GM13976 (cell line): ENCODE measurements around the gene LBHD2.

Experiments used
- DNase-seq: peaks from one replicate; pipeline ENCODE4 v3.0.0; 2012; ENCODE audit warnings: low spot score
- in situ Hi-C: fragments of 300-500 bp; cut with MboI; formaldehyde crosslinking; loops from one replicate; pipeline ENCODE4 v1.12.0; 2022; ENCODE audit warnings: low sequenced_read_pairs, mixed read lengths, inconsistent platforms; ENCODE audit not compliant: unreplicated experiment
- TF ChIP-seq, protein P1 (sequence below): IDR thresholded peaks from 2 replicates; pipeline ENCODE4 v1.5.1; 2012; ENCODE audit warnings: borderline replicate concordance, mild to moderate bottlenecking; ENCODE audit not compliant: insufficient read depth; ENCODE audit errors: extremely low read depth, missing control alignments, control extremely low read depth

Gene LBHD2

GRCh38 chr14:103078860-103079587 lies 5.0 kb upstream of the LBHD2 start:
- DNase-seq, result no peak
- in situ Hi-C loops, result loop anchor here (5.0 kb wide), 1 partner anchor 203 kb away; no protein-coding TSS in a partner anchor
- TF ChIP-seq, protein P1, sequence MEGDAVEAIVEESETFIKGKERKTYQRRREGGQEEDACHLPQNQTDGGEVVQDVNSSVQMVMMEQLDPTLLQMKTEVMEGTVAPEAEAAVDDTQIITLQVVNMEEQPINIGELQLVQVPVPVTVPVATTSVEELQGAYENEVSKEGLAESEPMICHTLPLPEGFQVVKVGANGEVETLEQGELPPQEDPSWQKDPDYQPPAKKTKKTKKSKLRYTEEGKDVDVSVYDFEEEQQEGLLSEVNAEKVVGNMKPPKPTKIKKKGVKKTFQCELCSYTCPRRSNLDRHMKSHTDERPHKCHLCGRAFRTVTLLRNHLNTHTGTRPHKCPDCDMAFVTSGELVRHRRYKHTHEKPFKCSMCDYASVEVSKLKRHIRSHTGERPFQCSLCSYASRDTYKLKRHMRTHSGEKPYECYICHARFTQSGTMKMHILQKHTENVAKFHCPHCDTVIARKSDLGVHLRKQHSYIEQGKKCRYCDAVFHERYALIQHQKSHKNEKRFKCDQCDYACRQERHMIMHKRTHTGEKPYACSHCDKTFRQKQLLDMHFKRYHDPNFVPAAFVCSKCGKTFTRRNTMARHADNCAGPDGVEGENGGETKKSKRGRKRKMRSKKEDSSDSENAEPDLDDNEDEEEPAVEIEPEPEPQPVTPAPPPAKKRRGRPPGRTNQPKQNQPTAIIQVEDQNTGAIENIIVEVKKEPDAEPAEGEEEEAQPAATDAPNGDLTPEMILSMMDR, result no peak

DNA sequence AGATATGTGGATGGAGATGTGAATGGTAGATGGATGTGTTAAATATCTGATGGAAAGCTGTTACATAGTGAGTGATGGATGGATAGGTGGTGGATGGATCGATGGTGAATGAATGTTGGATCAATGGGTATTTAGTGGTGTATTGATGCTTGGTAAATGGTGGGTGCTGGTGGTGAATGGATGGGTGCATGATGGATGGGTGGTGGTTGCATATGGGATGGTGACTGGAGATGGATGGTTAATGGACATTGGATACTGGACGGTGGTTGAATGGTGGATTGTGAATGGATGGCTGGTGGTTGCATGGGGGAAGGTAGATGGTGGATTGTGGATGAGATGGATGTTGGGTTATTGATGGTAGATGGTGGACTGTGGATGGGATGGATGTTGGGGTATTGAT lies 2.1 kb upstream of the LBHD2 start:
- in situ Hi-C loops, result no loop called here
- DNase-seq, result no peak
- TF ChIP-seq, protein P1, result no peak

GRCh38 chr14:103085106-103086091 lies 1.4 kb downstream of the LBHD2 start:
- in situ Hi-C loops, result no loop called here
- TF ChIP-seq, protein P1, result no peak
- no peak for DNase-seq

GRCh38 chr14:103086771-103087342 lies 2.8 kb downstream of the LBHD2 start:
- no peak for DNase-seq
- in situ Hi-C loops, result no loop called here
- TF ChIP-seq, protein P1, result no peak

DNA sequence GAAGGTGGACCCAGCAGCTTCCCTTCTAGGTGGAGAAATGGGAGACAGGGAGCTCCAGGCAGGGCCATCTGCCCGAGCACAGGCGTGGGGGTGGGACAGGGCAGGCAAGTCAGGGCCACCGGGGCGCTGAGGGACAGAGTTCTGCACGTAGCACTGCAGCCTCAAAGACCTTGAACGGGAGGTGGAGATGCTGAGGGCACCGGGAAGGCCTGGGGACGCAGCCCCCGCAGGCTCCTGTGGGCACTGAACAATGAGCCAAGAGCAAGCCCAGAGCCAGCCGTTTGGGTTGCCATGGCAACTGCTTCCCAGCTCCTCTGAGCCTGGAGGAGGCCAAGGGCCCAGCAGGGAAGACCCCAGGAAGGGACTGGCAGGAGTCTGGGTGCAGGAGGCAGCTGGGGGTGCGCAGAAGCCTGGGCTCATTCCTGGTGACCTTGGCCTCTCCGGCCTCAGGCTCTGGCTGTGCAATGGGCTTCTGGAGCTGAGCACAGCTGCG lies 3.4 kb downstream of the LBHD2 start:
- no peak for DNase-seq
- in situ Hi-C loops, result no loop called here
- TF ChIP-seq, protein P1, result no peak

GRCh38 chr14:103088921-103089320 lies 4.9 kb downstream of the LBHD2 start:
- TF ChIP-seq, protein P1, result no peak
- in situ Hi-C loops, result no loop called here
- DNase-seq, result no peak
